Measurements from ENCODE around the gene SETBP1.

The SETBP1 gene

DNA sequence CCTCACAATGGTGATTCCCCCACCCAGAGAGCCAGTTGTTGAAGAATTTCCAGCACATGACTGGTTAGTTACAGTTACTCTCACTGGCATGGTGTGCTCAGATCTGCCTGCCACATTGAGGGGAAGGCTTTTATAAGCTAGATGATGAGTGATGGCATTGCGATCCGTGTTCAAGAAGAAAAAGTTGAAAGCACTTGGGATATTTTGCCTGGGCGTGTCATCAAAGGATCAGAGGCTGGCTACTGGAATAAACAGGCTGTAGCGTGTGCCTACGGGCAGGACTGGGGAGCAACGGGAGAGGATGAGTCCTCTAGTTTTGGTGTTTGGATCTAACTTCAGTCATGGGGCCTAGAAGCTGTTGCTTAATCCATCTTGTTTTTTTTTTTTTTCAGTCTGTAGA is 175.0 kb downstream of the SETBP1 start:
- TF ChIP-seq, protein P1, sequence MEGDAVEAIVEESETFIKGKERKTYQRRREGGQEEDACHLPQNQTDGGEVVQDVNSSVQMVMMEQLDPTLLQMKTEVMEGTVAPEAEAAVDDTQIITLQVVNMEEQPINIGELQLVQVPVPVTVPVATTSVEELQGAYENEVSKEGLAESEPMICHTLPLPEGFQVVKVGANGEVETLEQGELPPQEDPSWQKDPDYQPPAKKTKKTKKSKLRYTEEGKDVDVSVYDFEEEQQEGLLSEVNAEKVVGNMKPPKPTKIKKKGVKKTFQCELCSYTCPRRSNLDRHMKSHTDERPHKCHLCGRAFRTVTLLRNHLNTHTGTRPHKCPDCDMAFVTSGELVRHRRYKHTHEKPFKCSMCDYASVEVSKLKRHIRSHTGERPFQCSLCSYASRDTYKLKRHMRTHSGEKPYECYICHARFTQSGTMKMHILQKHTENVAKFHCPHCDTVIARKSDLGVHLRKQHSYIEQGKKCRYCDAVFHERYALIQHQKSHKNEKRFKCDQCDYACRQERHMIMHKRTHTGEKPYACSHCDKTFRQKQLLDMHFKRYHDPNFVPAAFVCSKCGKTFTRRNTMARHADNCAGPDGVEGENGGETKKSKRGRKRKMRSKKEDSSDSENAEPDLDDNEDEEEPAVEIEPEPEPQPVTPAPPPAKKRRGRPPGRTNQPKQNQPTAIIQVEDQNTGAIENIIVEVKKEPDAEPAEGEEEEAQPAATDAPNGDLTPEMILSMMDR (conservative IDR thresholded peaks at IDR 0.05), result no peak
- no peak overlapping the region for H3K27ac ChIP-seq

DNA sequence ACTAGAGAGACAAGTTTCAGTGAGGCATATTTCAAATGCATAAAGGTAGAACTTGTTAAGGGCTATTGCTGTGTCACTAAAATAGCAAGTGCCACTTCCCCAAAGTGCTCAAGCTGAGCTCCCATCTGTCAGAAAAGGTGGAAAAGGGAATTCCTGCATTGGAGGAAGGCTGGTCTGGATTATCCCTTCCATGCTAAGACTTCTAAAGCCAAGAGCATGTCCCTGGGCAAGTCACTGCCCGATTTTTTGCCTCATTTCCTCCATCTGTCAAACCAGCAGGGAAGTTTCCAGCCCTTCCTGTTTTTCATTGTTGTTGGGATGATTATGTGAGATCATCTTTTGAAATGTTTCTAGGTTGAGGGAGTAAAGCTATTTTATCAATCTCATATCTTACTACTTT is 175.5 kb downstream of the SETBP1 start:
- H3K27ac ChIP-seq, result no peak overlapping the region
- TF ChIP-seq, protein P1 (conservative IDR thresholded peaks at IDR 0.05), result no peak

GRCh38 chr18:44857081-44857480 is 176.4 kb downstream of the SETBP1 start:
- TF ChIP-seq, protein P1 (conservative IDR thresholded peaks at IDR 0.05), result no peak

DNA sequence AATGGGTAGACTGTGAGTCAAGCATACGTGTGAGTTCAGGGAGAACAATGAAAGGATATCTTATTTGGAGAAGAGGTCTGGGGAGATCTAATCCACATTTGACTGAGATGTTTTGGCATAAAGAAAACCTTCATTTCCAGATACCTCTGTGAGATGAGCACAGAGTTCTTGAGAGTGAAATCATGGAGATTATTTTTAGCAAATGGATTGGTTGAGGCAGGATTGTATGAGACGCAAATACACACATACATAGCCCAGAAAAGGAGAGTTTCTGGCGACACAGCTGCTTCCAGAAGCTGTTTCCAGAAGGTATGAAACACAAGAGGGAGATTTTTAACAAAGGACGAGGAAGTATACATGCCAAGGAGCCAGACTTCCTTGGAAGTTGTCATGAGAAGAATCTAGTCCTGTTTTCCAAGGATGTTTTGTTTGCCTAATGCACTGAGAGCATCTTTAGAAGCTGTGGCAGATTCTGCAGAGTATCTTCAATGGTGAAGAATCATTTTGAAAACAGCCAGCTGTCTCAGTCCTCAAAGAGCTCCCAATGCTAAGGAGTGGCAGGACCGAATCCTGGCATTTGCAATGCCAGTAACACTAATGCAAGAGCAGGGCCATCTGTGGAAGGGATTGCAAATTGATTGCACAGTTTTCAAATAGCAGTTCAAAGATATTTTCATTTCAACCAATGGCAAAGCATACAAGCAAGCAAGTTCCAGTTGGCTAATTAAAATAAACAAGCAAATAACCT is 177.2 kb downstream of the SETBP1 start:
- TF ChIP-seq, protein P1 (conservative IDR thresholded peaks at IDR 0.05), result no peak
- H3K27ac ChIP-seq, result no peak overlapping the region

More at GRCh38 chr18:44857081-44857480, 176.4 kb downstream of the SETBP1 start:
- H3K27ac ChIP-seq, result no peak overlapping the region

GRCh38 chr18:44859263-44859662 is 178.6 kb downstream of the SETBP1 start:
- TF ChIP-seq, protein P1 (conservative IDR thresholded peaks at IDR 0.05), result no peak

GRCh38 chr18:44859751-44860439 is 179.2 kb downstream of the SETBP1 start:
- H3K27ac ChIP-seq, result no peak overlapping the region
- TF ChIP-seq, protein P1 (conservative IDR thresholded peaks at IDR 0.05), result no peak

More at GRCh38 chr18:44859263-44859662, 178.6 kb downstream of the SETBP1 start:
- no peak overlapping the region for H3K27ac ChIP-seq

- H3K27ac ChIP-seq, result no peak overlapping the region
- TF ChIP-seq, protein P1 (conservative IDR thresholded peaks at IDR 0.05), result no peak
Measured at GRCh38 chr18:44862112-44862511, 181.4 kb downstream of the SETBP1 start.
